ENCODE measurements around the gene OOSP1. TPM values are rescaled to one million over a fixed set of nuclear protein-coding genes. Genes with fewer than 3 reads are reported as not detected.

Gene OOSP1
- total RNA-seq (not detected), polyA plus RNA-seq (not detected)

DNA sequence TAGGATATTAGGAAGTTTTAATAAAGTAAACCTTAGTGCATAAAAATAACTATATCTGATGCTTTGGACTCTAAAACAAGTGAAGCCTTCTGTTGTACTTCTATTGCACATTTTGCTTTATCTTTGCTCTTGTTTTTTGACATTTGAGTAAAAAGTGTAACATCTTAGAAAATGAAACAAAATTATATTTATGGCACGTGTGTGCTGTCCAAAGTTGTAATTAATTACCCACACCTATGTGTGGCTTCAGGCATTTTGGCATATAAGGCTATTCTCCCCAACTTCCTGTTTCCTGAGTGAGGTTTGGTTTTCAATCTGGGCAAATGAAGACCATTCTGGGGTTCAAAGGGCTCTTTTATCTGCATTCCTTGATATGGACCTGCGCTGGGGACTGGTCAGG is at the start of gene OOSP1:
TSS of gene OOSP1 (plus strand) at position 301 of the 400 bp plus-strand sequence. CDS start at position 324, 23 bp downstream.
- H3K4me1 ChIP-seq: no peaks in the 10 kb centered on the region
- H3K9me3 ChIP-seq: no peaks in the 10 kb centered on the region
- no peak for TF ChIP-seq CTCF (IDR thresholded peaks at IDR 0.05)
- TF ChIP-seq POLR2A (IDR thresholded peaks at IDR 0.05): no peak
- TF ChIP-seq POLR2AphosphoS5 (IDR thresholded peaks at IDR 0.05): no peak
- no peak for TF ChIP-seq EP300 (IDR thresholded peaks at IDR 0.05)
- DNase-seq: no peak
- no peak within 1 kb of the TSS for H3K4me3 ChIP-seq
- no peak within 1 kb of the TSS for H3K27ac ChIP-seq
- WGBS, 2 donors: 57 to 76% methylated on average over 2 of the region's 2 CpGs
- no peaks in the 10 kb centered on the region for H3K36me3 ChIP-seq
- intact Hi-C loops (cut with DNase I): no loop called here
- H3K27me3 ChIP-seq: no peaks in the 10 kb centered on the region

DNA sequence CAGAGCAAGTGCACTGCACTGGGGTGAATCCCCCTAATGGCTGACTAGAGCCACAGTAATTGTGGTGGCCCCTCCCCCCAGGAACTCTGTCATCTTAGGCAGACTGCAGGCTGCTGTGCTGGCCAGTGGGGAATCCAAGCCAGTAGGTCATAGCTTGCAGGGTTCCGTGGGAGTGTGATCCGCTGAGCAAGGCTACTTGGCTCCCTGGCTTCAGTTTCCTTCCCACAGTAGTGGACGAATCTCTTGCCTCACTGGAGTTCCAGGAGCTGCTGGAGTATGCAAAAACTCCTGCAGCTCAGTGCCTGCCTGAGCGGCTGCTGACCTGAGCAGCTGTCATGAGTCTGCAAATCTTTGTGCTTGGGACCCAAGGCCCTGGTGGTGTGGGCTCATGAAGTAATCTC is 46.5 kb upstream of the OOSP1 start:
- no peaks in the 10 kb centered on the region for H3K36me3 ChIP-seq
- DNase-seq: no peak
- no peaks in the 10 kb centered on the region for H3K27me3 ChIP-seq
- H3K4me3 ChIP-seq: no peak overlapping the region
- intact Hi-C loops (cut with DNase I): no loop called here
- H3K27ac ChIP-seq: no peak overlapping the region
- H3K9me3 ChIP-seq: peaks cover 0 to 5% (median 0%) of the 10 kb centered on the region in 4 donors
- H3K4me1 ChIP-seq: no peaks in the 10 kb centered on the region
- WGBS, 2 donors: 72 to 87% methylated on average over 4 of the region's 4 CpGs
- TF ChIP-seq CTCF (IDR thresholded peaks at IDR 0.05) (no peak), POLR2AphosphoS5 (IDR thresholded peaks at IDR 0.05) (no peak), POLR2A (IDR thresholded peaks at IDR 0.05) (no peak), EP300 (IDR thresholded peaks at IDR 0.05) (no peak)

- H3K36me3 ChIP-seq: no peaks in the 10 kb centered on the region
- no peaks in the 10 kb centered on the region for H3K9me3 ChIP-seq
- no peak overlapping the region for H3K4me3 ChIP-seq
- intact Hi-C loops (cut with DNase I): no loop called here
- H3K27me3 ChIP-seq: no peaks in the 10 kb centered on the region
- TF ChIP-seq EP300 (IDR thresholded peaks at IDR 0.05): no peak
- no peak for TF ChIP-seq CTCF (IDR thresholded peaks at IDR 0.05)
- TF ChIP-seq POLR2AphosphoS5 (IDR thresholded peaks at IDR 0.05): no peak
- TF ChIP-seq POLR2A (IDR thresholded peaks at IDR 0.05): no peak
- no peaks in the 10 kb centered on the region for H3K4me1 ChIP-seq
- WGBS, 2 donors: 100% methylated on average over 1 of the region's 1 CpG
- DNase-seq: no peak
- no peak overlapping the region for H3K27ac ChIP-seq
Observed at GRCh38 chr11:59894616-59895015, 43.6 kb upstream of the OOSP1 start.

- Histone ChIP-seq H3K9me3 (no peaks in the 10 kb centered on the region), H3K36me3 (no peaks in the 10 kb centered on the region), H3K27me3 (no peaks in the 10 kb centered on the region), H3K27ac (no peak overlapping the region), H3K4me1 (no peaks in the 10 kb centered on the region), H3K4me3 (no peak overlapping the region)
- DNase-seq: no peak
- TF ChIP-seq POLR2AphosphoS5 (IDR thresholded peaks at IDR 0.05) (no peak), CTCF (IDR thresholded peaks at IDR 0.05) (no peak), EP300 (IDR thresholded peaks at IDR 0.05) (no peak), POLR2A (IDR thresholded peaks at IDR 0.05) (no peak)
- 97 to 98% methylated on average over 31 of the region's 31 CpGs for WGBS, 2 donors
- intact Hi-C loops (cut with DNase I): no loop called here
Observed at GRCh38 chr11:59898046-59898445, 40.2 kb upstream of the OOSP1 start.

DNA sequence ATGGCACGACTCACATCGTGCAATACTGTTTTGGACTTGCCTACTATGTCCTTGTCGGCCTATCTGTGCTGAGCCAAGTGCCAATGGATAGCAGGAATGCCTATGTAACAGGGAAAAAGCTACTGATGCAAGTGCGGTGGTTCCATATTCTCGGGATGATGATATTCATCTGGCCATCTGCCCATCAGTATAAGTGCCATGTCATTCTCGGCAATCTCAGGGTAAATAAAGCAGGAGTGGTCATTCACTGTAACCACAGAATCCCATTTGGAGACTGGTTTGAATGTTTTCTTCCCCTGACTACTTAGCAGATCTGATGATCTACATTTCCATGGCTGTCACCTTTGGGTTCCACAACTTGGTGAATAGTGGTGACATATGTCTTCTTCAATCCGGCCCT is 39.6 kb upstream of the OOSP1 start:
- 88 to 90% methylated on average over 7 of the region's 7 CpGs for WGBS, 2 donors
- DNase-seq: no peak
- Histone ChIP-seq H3K4me3 (no peak overlapping the region), H3K9me3 (no peaks in the 10 kb centered on the region), H3K36me3 (no peaks in the 10 kb centered on the region), H3K27me3 (no peaks in the 10 kb centered on the region), H3K27ac (no peak overlapping the region), H3K4me1 (no peaks in the 10 kb centered on the region)
- intact Hi-C loops (cut with DNase I): no loop called here
- no peak for TF ChIP-seq CTCF (IDR thresholded peaks at IDR 0.05)
- no peak for TF ChIP-seq EP300 (IDR thresholded peaks at IDR 0.05)
- no peak for TF ChIP-seq POLR2A (IDR thresholded peaks at IDR 0.05)
- no peak for TF ChIP-seq POLR2AphosphoS5 (IDR thresholded peaks at IDR 0.05)
